GM19438 (cell line): Measurements from ENCODE around the gene RNF138.
"Not testable (repeated sequence)": the region's sequence is repeated elsewhere in the genome, so short reads cannot be mapped to it uniquely, and the experiment has no call there.

Source experiments
- ATAC-seq: cut with Tn5 transposase; IDR thresholded peaks from one replicate; pipeline ENCODE4 v1.9.1; 2021; ENCODE audit warnings: low read depth; ENCODE audit not compliant: unreplicated experiment

Gene RNF138

DNA sequence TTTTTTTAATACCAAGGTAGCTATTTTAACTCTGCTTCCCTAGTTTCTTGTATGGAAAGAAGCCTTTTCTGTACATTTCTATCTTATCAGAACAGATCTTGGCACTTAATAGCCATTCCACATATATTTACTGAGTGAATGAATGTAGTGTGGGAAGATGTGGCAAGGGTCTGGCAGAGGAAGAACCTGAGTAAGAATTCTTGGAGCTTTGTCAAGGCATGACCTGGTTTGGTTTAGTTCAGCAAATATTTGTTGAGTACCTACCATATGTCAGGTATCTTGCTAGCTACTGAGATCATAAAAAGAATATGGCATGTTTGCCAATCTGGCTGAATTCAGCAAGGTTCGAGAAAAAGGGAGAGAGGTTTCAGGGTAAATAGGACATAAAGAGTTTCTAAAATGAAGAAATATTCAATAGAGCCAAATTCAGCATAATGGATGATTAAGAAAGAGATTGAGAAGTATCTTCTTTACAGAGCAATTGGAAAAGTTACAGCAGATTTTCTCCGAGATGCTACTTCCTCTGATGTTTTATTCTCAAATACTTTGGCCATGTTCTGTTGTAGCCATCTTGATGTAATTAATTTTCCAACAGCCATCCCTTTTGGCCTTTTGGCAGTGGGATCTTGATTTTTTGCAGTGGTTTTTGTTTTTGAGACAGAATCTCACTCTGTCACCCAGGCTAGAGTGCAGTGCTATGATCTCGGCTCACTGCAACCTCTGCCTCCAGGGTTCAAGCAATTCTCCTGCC is 76.5 kb downstream of the RNF138 start:
- ATAC-seq: no peak

DNA sequence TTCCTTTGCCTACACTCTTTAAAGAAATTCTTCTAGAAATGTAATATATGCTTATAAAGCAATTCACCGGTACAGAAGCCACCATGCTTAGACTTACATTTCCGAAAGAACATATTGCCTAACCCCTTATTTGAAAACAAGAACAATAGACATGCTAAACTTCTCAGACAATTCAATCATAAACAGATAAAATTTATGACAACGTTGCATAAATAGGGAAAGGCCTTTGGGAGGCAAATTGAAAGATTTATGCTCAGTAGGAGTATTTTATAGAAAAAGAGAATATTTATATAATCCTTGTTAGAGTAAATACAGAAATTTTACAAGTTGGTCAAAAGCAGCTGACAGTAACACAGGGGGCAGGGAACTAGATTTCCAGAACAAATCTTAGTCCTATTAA is 82.0 kb downstream of the RNF138 start:
- ATAC-seq: no peak

DNA sequence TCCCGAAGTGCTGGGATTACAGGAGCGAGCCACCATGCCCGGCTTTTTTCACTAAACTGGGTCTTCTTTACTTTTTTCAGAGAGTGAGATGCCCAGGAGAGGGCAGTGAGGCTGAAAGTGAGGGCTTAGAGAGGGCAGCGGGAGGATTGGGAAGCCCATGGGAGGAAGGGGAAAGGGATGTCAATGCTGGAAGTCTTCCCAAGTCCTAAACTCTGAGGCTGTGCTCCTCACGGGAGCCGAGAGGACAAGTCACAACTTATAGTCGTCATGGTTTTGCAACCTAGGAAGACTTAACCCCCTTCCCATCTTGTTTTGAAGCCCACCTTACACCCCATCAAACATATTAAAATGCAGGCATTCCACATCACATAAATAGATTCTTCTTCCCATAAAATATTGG is 83.0 kb downstream of the RNF138 start:
- no peak for ATAC-seq

DNA sequence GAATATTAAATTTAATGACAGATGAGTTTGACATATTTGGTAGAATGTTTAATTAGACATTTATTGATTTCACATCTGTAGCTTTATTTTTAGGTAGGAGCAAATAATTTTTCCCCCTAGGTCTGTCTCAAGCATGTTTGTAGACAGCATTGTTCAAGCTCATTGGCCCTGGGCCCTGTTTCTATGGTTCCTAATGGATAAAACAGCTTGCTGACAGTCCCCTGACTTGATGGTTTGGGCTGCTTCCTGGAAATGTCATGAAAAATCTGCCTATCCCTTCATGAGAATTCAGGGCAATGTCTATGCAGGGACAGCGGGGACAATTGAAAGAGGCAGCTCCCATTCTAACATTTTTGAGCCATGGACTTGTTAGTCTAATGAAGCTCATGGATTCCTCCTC is 83.6 kb downstream of the RNF138 start:
- no peak for ATAC-seq

DNA sequence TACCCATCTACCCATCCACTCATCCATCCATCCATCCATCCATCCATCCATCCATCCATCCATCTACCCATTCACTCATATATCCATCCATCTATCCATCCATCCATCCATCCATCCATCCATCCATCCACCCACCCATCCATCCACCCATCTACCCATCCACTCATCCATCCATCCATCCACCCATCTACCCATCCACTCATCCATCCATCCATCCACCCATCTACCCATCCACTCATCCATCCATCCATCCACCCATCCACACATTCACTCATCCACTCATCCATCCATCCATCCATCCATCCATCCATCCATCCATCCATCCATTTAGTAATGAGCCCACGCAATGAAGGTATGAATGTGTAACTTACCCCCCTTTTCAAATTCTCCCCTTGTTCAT is 85.1 kb downstream of the RNF138 start:
- ATAC-seq: not testable (repeated sequence)

DNA sequence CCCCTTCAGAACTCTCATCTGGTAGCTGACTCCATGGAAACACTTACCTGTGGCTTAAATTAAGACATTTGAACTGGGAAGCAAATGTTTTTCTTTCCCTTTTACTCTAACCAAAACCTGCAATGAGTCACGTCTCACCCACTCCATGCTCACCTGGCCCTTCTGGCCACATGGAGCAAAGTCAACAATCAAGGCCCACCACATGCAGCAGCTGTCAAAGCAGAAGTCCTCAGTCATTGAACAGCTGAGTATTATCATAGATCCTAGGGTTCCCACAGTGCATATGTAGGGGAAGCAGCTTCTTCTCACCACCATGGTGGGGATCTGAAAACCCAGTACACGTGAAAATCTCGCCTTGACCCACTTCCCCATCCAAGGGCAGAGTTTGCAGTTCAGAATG is 85.9 kb downstream of the RNF138 start:
- no peak for ATAC-seq
